ENCODE data around the gene CLDN22. TPM values are rescaled to one million over a fixed set of nuclear protein-coding genes. Genes with fewer than 3 reads are reported as not detected.

The CLDN22 gene
- total and polyA plus RNA-seq, 11 donors, result not detected

GRCh38 chr4:183322326-183322725 lies 2.2 kb upstream of the CLDN22 start, which contains the start of gene CLDN24:
CLDN24 (minus strand) TSS chr4:183322426; CDS start chr4:183322426, 0 bp downstream.
- Histone ChIP-seq H3K27ac (no peak within 1 kb of the TSS), H3K9me3 (no peaks in the 10 kb centered on the region), H3K4me1 (no peaks in the 10 kb centered on the region), H3K36me3 (peaks cover 0 to 22% (median 7%) of the 10 kb centered on the region in 9 donors), H3K4me3 (no peak within 1 kb of the TSS), H3K27me3 (no peaks in the 10 kb centered on the region)
- 92 to 97% (median 95%) methylated on average over 5 of the region's 5 CpGs for WGBS, 4 donors
- intact Hi-C loops (cut with DNase I), result no loop called here
- no peak for ATAC-seq
- TF ChIP-seq CTCF (IDR thresholded peaks at IDR 0.05) (no peak), POLR2A (IDR thresholded peaks at IDR 0.05) (no peak)
- DNase-seq, result no peak

GRCh38 chr4:183321516-183321915 lies 1.4 kb upstream of the CLDN22 start:
- H3K27me3 ChIP-seq, result no peaks in the 10 kb centered on the region
- no peak overlapping the region for H3K27ac ChIP-seq
- no peaks in the 10 kb centered on the region for H3K9me3 ChIP-seq
- intact Hi-C loops (cut with DNase I), result no loop called here
- no peak overlapping the region for H3K4me3 ChIP-seq
- TF ChIP-seq POLR2A (IDR thresholded peaks at IDR 0.05), result no peak
- no peak for TF ChIP-seq CTCF (IDR thresholded peaks at IDR 0.05)
- no peaks in the 10 kb centered on the region for H3K4me1 ChIP-seq
- 96 to 99% (median 96%) methylated on average over 5 of the region's 5 CpGs for WGBS, 4 donors
- ATAC-seq (no peak), DNase-seq (no peak)
- peaks cover 0 to 28% (median 4%) of the 10 kb centered on the region in 9 donors for H3K36me3 ChIP-seq

- intact Hi-C loops (cut with DNase I), result no loop called here
- no peaks in the 10 kb centered on the region for H3K9me3 ChIP-seq
- WGBS, 4 donors, result 87 to 94% (median 91%) methylated on average over 2 of the region's 2 CpGs
- ATAC-seq (no peak), DNase-seq (no peak)
- no peak overlapping the region for H3K4me3 ChIP-seq
- TF ChIP-seq CTCF (IDR thresholded peaks at IDR 0.05) (no peak), POLR2A (IDR thresholded peaks at IDR 0.05) (no peak)
- no peak overlapping the region for H3K27ac ChIP-seq
- H3K4me1 ChIP-seq, result no peaks in the 10 kb centered on the region
- peaks cover 0 to 32% (median 6%) of the 10 kb centered on the region in 9 donors for H3K36me3 ChIP-seq
- H3K27me3 ChIP-seq, result no peaks in the 10 kb centered on the region
Measured at GRCh38 chr4:183321079-183321478, 1.0 kb upstream of the CLDN22 start.

- no peaks in the 10 kb centered on the region for H3K9me3 ChIP-seq
- H3K27ac ChIP-seq, result no peak overlapping the region
- H3K4me1 ChIP-seq, result no peaks in the 10 kb centered on the region
- no peak for ATAC-seq
- 84 to 95% (median 89%) methylated on average over 10 of the region's 10 CpGs for WGBS, 4 donors
- H3K36me3 ChIP-seq, result peaks cover 0 to 56% (median 30%) of the 10 kb centered on the region in 9 donors
- no peaks in the 10 kb centered on the region for H3K27me3 ChIP-seq
- TF ChIP-seq CTCF (IDR thresholded peaks at IDR 0.05) (no peak), POLR2A (IDR thresholded peaks at IDR 0.05) (no peak)
- peak in 1 of 5 donors; percentile 32 for DNase-seq
- intact Hi-C loops (cut with DNase I), result loop anchor here in 1 of 10 donors (10.0 kb wide), 1 partner anchor 86 kb away; no protein-coding TSS in a partner anchor
- no peak overlapping the region for H3K4me3 ChIP-seq
Measured at GRCh38 chr4:183318656-183319055, 1.4 kb downstream of the CLDN22 start.

Measured in heart left ventricle (tissue), 16 donors.